ENCODE data around the gene SMCO2. TPM values are rescaled to one million over a fixed set of nuclear protein-coding genes. Genes with fewer than 3 reads are reported as not detected.

SMCO2 gene
- total and polyA plus RNA-seq, 10 of the 15 experiments (the other 5 are each of a cell fraction or from before 2014, with no cell fraction given), result 0.11 to 2.3 (median 0.67) TPM

DNA sequence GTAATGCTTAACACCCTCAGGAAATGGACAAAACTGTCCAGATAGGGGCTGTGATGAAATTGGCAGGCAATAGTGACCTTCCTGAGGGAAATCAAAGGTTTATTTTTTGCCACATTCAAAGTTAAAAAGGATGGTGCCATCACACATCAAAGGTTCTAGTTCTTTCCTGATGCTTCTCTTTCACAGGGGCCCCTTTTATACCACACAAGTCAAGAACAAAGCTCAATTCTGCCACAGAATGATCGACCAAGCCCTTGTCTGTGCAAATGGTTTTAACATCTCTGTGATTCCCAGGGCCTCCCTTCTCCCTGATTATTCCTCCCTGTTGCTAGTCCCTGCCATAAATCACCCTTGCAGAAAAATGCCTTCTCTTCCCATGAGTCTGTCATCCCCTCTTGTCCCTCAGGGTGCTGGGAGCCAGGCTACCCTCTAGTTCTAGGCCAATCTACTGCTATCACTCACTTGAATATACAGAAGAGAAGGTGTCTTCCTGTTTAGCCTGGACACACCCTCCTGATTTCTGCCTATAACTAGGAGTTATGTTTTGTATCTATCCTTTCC, 22.7 kb downstream of the SMCO2 start (continued):
- TF ChIP-seq ASH2L (IDR thresholded peaks at IDR 0.05; ENCODE audit: borderline replicate concordance, low read depth) (no peak), ZNF622 (IDR thresholded peaks at IDR 0.05) (no peak)

DNA sequence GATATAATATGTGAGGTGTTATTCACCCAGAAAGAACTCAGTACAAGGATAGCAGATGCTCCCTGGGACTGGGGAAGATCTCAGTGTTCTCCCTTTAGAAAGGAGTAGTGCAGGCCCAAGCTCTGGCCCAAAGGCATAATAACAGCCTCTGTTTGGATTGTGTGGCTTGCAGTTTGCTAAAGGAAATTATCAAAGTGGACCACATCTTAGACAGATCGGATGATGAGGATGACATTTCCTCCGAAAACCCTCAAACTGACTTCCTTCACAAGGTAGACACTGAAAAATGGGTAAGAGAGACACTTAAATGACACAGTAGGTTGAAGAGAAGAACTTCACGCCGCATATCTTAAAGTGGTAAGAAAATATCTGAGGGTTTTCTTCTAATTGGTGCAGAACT, 26.1 kb downstream of the SMCO2 start:
- Histone ChIP-seq H3K79me2 (ENCODE audit: control insufficient read depth, insufficient read depth, low read length) (no peaks in the 10 kb centered on the region), H3K27me3 (replicated peaks in 1 of 2; ENCODE audit: control insufficient read depth in 2 of 2, insufficient read depth in 2 of 2, low read length in 1 of 2) (no peaks in the 10 kb centered on the region), H3K9me3 (replicated peaks; ENCODE audit: control insufficient read depth, insufficient read depth, low read length) (peaks cover under 1% of the 10 kb centered on the region), H3K4me3 (no peak overlapping the region), H3K9ac (ENCODE audit: control insufficient read depth, insufficient read depth, low read length) (no peak overlapping the region), H3K4me1 (ENCODE audit: control insufficient read depth, insufficient read depth, low read length) (peaks cover under 1% of the 10 kb centered on the region; the same call in 1 of the 2 replicates), H2AFZ (ENCODE audit: control insufficient read depth, low read depth, low read length) (no peak overlapping the region), H3K36me3 (ENCODE audit: control insufficient read depth in 2 of 2, insufficient read depth in 2 of 2, low read length in 1 of 2) (no peaks in the 10 kb centered on the region), H3K4me2 (ENCODE audit: control insufficient read depth, insufficient read depth) (no peak overlapping the region), H4K20me1 (ENCODE audit: control insufficient read depth, insufficient read depth) (no peaks in the 10 kb centered on the region), H3K27ac (ENCODE audit: control insufficient read depth, insufficient read depth) (no peak overlapping the region)
- TF ChIP-seq ZNF217 (IDR thresholded peaks at IDR 0.05) (no peak), TAF1 (IDR thresholded peaks at IDR 0.05; ENCODE audit: borderline replicate concordance, low read depth, low read length) (no peak), SP1 (IDR thresholded peaks at IDR 0.05; ENCODE audit: low read depth, low read length) (no peak), SREBF2 (IDR thresholded peaks at IDR 0.05; ENCODE audit: low read length) (no peak), YBX1 (IDR thresholded peaks at IDR 0.05) (no peak), HDAC2 (IDR thresholded peaks at IDR 0.05) (no peak)
- TF ChIP-seq, protein P1, sequence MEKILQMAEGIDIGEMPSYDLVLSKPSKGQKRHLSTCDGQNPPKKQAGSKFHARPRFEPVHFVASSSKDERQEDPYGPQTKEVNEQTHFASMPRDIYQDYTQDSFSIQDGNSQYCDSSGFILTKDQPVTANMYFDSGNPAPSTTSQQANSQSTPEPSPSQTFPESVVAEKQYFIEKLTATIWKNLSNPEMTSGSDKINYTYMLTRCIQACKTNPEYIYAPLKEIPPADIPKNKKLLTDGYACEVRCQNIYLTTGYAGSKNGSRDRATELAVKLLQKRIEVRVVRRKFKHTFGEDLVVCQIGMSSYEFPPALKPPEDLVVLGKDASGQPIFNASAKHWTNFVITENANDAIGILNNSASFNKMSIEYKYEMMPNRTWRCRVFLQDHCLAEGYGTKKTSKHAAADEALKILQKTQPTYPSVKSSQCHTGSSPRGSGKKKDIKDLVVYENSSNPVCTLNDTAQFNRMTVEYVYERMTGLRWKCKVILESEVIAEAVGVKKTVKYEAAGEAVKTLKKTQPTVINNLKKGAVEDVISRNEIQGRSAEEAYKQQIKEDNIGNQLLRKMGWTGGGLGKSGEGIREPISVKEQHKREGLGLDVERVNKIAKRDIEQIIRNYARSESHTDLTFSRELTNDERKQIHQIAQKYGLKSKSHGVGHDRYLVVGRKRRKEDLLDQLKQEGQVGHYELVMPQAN (conservative IDR thresholded peaks at IDR 0.05), result no peak
- in situ Hi-C loops (cut with MboI), result no loop called here
- RAD21 ChIA-PET (ENCODE audit: unreplicated experiment), result no interaction called here
- DNase-seq (ENCODE audit: low read depth, low spot score) (no peak), FAIRE-seq (no peak), ATAC-seq (no peak)
- 70% methylated on average over 4 of the region's 4 CpGs for whole genome bisulfite sequencing (ENCODE audit: insufficient coverage, insufficient replicate concordance, low lambda C conversion rate, missing lambda C conversion rate)
- POLR2A ChIA-PET, result no interaction called here
- BruUV-seq (replicated peaks), result no TSS peak
- intact Hi-C loops (cut with micrococcal nuclease; ENCODE audit: unreplicated experiment), result no loop called here
- SMC1A ChIA-PET (ENCODE audit: uncharacterized antibody, unreplicated experiment), result interaction anchor here (1.3 kb wide), 1 partner anchor 10 kb away, joined by 3 read pairs; no protein-coding TSS in a partner anchor
- CTCF ChIA-PET, result no interaction called here

All from GM12878 (cell line).